Activated T-cell treated with anti-CD3 and anti-CD28 coated beads for 24 hours (primary cell): Measurements from ENCODE around the gene ARHGEF7.
"Not testable (repeated sequence)": the region's sequence is repeated elsewhere in the genome, so short reads cannot be mapped to it uniquely, and the experiment has no call there.

ENCODE experiments used
- DNase-seq: peaks from one replicate; pipeline ENCODE4 v3.0.0-alpha.2; 2020; ENCODE audit warnings: low read depth

Gene ARHGEF7, protein sequence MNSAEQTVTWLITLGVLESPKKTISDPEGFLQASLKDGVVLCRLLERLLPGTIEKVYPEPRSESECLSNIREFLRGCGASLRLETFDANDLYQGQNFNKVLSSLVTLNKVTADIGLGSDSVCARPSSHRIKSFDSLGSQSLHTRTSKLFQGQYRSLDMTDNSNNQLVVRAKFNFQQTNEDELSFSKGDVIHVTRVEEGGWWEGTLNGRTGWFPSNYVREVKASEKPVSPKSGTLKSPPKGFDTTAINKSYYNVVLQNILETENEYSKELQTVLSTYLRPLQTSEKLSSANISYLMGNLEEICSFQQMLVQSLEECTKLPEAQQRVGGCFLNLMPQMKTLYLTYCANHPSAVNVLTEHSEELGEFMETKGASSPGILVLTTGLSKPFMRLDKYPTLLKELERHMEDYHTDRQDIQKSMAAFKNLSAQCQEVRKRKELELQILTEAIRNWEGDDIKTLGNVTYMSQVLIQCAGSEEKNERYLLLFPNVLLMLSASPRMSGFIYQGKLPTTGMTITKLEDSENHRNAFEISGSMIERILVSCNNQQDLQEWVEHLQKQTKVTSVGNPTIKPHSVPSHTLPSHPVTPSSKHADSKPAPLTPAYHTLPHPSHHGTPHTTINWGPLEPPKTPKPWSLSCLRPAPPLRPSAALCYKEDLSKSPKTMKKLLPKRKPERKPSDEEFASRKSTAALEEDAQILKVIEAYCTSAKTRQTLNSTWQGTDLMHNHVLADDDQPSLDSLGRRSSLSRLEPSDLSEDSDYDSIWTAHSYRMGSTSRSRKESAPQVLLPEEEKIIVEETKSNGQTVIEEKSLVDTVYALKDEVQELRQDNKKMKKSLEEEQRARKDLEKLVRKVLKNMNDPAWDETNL

DNA sequence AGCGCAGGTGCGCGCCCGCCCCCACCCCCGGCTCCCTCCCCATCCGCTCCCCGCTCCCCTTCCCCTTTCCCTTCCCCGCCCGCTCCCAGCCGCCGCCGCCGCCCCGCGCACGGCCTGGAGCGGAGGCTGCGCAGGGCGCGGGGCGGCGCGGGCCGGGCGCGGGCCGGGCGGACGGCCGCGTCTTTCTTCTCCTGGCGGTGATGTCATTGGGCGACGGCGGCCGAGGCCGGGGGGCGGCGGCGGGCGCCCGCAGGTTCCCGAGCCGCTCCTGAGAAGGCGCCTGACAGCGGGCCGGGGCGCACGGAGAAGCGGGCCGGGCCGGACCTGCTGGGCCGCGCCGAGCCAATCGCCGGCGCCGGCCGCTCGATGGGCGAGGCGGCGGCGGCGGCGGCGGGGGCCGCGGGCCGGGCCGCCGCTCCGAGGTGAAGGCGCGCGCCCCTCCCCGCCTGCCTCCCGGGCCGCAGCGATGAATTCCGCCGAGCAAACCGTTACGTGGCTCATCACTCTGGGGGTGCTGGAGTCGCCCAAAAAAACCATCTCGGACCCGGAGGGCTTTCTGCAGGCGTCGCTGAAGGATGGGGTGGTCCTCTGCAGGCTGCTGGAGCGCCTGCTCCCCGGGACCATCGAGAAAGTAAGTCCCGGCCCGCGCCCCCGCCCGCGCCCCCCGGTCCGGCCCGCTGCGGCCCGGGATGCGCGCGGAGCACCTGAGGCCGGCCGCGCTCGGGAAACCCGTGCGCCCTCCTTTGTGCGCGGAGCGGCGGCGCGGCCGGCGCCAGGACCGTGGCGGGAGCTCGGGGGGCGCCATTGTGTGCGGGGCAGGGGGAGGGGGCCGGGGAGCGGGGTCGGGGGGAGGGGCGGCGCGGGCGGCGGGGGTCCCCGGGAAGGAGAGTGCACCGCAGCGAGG, at the start of gene ARHGEF7:
ARHGEF7 (plus strand) TSS at position 250 of the 904 bp plus-strand sequence; CDS start at position 467, 217 bp downstream.
- DNase-seq = no peak

DNA sequence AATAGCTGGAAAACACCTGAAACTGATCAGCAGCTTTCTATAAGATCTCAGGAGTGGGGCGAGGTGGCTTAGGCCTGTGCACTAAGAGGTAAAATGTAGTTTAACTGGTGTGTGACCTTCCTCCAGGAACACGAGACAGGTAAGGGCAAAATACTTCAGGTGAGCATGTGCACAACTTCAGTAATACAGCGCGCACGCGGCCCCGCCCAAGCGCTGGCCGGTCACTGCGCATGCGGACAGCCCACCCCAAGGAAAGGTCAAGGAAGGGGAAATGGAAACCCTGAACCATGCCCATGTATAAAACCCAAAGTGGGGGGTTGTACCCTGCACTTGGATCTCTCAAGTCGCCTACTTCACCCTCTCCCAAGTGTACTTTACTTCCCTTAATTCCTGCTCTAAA, 49.4 kb upstream of the ARHGEF7 start:
- no peak for DNase-seq

DNA sequence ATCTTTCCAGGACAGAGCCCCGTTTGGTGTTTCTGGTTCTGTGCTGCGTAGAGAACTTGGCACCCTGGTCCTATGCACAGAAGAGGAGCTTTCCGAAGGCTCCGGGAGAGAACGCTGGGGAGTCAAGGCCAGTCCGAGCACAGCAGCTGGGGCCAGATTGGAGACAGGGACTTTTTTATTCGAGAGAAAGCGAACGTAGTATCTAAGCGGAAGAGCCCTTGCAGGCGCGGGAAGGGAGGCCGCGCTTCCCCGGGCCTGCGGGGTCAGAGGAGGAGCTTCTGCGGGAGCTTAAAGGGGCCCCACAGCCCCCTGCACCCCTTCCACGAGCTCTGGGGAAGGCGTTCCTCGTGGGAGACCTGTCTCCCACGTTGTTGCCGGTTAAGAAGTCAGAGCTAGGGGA, 48.6 kb upstream of the ARHGEF7 start:
- DNase-seq = no peak

DNA sequence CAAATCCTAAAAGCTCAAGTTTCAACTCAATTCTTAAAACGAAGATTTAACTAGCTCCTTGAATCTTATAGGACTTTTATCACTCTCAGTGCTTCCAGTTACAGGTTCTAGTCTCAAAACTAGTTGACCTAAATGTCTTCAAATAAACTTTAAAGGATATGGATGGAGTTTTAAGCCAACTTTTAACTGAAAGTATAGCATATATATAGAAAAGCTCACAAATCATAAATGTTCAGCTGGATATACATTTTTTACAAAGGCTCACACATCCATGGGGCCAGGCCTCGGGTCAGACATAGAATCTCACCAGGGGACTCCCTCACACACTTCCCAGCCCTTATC, 47.1 kb upstream of the ARHGEF7 start:
- DNase-seq = no peak

DNA sequence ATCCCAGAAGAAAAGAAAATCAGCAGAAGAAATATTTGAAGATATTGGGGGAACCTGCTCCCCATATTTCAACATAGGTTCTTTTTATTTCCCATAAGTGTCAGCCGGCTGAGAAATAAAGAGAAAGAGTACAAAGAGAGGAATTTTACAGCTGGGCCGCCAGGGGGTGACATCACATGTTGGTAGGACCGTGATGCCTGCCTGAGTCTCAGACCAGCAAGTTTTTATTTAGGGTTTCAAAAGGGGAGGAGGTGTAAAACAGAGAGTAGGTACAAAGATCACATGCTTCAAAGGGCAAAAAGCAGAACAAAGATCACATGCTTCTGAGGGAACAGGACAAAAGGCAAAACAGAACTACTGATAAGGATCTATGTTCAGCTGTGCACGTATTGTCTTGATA, 44.0 kb upstream of the ARHGEF7 start:
- not testable (repeated sequence) for DNase-seq

DNA sequence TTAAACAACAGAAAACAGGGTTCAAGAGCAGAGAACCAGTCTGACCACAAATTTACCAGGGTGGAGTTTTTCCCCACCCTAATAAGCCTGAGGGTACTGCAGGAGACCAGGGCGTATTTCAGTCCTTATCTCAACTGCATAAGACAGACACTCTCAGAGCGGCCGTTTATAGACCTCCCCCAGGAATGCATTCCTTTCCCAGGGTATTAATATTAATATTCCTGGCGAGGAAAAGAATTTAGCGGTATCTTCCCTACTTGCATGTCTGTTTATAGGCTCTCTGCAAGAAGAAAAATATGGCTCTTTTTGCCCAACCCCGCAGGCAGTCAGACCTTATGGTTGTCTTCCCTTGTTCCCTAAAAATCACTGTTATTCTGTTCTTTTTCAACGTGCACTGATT, 43.6 kb upstream of the ARHGEF7 start:
- DNase-seq = not testable (repeated sequence)

DNA sequence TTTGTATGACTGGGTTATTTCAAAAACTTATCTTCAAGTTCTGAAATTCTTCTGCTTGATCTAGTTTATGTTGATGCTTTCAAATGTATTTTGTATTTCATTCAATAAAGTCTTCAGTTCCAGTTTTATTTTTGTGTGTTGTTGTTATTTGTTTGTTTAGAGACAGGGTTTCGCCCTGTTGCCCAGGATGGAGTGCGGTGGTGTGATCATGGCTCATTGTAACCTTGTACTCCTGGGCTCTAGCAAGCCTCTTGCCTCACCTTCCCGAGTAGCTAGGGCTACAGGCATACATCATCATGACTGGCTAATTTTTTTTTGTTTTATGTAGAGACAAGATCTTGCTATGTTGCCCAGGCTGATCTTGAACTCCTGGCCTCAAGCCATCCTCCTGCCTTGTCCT, 40.3 kb upstream of the ARHGEF7 start:
- DNase-seq = no peak

DNA sequence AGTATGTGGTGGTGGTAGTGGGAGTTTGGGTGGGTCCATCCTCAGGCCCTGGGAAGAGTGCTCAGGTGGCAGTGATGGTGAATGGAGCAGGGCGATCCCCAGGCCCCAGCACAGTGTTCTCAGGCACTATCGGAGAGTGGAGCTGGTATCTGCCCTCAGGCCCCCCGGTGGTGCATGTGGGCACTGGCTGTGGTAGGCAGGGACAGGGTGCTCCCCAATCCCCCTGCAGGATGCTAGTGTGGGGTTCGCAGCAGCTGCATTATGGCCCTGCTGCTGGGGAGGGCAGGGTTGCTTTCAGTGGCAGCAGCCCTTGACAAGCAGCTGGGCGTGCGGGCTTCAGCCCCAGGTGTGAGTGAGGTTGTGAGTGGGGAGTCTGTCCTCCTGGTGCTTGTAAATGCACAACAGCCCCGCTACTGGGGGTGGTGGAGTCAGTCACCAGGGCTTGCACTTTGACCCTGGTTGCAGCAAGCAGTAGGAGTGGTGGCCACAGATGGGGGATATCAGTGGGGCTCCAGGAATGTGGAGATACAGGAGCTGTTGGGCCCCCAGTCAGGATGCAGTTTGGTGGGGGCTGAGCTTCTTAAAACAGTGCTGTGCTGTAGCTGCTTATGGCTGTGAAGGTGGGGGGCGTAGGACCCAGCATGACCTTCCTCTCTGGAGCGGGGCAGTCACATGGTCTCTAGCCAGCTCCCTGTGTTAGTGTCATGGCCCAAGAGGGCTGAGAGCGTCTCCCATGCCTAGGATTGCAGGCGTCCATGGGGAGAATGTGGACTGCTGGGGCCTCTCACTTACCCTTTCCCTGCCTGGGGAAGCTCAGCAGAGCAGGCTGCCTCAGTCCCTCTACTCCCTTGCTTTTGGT, 38.7 kb upstream of the ARHGEF7 start:
- no peak for DNase-seq

DNA sequence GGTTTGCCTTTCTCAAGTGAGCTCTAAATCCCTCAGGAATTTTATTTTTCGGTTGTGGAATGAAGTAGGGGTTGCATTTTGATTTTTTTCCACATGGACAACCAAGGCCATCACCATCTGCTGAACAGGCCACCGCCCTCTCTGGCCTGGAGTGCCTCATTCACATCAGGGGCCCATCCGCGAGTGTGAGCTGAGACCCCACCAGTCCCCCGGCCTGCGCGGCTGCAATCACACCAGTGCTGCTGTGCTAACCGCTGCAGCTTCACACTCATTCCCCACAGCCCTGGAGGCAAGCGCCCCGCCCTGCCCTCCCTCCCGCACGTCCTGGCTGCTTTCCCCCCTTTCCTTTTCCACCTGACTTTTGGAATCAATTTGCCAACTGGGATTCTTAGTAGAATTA, 35.7 kb upstream of the ARHGEF7 start:
- DNase-seq = no peak

DNA sequence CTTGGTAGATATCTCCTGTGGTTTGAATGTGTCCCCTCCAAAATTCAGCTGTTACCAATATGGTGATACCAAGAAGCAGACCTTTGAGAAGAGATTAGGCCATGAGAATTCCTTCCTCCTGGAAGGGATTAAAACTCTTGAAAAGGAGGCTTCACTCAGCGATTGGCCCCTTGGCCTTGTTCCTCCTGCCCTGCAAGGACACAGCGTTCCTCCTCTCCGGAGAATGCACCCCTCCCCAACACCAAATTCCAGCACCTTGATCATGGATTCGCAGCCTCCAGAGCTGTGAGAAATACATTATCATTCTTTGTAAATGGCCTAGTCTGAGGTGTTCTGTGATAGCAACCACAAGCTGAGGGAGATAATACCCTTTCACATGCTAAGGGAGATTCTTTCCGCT, 34.5 kb upstream of the ARHGEF7 start:
- no peak for DNase-seq

DNA sequence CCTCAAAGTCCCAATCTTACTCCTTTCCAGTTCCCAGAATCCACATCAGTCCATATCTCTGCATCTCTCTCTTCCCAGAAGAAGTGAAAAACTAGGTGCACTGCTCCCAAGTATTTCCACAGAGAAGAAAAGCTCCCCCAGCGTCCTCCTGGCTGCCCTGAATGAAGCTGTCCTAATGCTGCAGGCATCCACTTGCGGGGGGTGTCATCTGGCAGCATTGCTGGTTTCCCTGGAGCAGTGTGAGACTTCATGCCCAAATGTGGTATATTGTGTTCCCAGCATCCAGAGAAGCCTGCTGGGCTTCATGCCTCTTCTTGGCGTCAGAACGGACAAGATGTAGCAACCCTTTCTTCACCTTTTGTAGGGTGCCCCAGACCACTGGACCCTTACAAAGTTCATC, 32.9 kb upstream of the ARHGEF7 start:
- no peak for DNase-seq

DNA sequence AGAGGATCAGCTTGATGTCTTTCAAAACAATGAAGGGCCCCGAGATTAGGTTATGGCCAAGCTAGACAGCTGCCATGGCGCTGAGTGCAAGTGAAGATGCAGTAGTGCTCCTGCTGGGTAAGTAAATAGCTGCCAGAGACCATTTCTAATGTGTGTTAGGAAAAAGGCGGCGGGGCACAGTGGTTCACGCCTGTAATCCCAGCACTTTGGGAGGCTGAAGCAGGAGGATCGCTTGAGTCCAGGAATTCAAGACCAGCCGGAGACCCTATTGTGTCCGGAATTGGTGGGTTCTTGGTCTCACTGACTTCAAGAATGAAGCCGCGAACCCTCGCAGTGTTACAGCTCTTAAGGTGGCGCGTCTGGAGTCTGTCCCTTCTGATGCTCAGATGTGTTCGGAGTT, 32.3 kb upstream of the ARHGEF7 start:
- not testable (repeated sequence) for DNase-seq

DNA sequence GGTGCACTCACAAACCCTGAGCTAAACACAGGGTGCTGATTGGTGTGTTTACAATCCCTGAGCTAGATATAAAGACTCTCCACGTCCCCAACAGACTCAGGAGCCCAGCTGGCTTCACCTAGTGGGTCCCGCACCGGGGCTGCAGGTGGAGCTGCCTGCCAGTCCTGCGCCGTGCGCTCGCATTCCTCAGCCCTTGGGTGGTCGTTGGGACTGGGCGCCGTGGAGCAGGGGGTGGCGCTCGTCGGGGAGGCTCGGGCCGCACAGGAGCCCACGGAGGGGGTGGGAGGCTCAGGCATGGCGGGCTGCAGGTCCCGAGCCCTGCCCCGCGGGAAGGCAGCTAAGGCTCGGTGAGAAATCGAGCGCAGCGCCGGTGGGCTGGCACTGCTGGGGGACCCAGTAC, 31.4 kb upstream of the ARHGEF7 start:
- not testable (repeated sequence) for DNase-seq

DNA sequence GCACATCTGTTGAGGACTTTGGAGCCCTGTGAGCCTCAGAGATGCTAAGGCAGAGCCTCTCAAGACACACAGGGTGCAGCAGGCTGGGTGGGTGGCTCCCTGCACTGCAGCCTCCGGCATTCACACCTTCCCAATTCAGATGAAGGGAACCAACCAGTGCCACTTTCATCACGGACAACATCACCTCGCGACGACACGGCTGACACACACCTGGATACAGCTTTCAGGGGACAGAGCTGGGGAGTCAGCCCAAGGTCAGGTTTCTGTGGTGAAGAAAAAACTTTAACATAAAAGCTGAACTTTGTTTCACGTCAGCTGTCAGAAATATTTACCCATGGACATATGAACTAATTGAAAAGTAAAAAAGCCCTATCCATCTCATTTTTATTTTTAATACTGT, 24.9 kb upstream of the ARHGEF7 start:
- DNase-seq = no peak

DNA sequence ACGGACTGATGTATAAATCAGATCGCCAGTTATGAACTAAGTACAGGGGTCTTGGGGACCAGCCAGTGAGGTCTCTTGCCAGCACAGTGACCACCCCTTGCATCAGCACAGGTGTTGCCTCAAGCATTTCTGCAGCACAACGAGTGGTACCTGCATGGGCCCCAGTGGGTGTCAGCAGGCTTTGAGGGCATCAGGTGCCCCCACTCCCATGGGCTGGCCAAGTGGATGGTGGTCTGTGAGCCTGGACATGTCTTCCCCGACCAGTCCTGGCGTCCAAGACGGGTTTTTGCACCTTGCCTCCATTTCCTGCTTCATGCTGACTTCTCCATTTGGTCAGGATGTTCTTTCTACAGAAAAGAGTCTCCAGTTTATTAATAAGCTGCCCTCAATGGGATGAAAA, 22.4 kb upstream of the ARHGEF7 start:
- no peak for DNase-seq

DNA sequence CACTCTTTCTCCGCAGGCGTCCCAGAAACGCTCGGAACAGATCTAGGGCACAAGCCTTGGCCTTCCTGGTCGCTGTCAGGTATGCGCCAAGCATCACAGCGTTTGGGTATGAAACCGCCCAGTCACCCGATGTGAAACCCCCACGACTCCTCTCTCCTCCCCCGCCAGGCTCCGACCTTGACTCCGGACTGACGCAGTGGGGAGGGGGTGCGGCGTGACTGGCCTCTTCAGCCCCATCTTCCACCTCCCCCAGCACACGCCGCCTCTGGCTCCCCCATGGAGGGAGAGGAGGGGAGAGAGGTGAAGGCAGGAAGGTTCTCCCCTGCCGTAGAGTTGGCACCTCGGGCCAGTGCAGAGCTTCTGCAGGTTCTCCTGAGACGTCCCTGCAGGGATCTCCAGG, 22.0 kb upstream of the ARHGEF7 start:
- DNase-seq = no peak

DNA sequence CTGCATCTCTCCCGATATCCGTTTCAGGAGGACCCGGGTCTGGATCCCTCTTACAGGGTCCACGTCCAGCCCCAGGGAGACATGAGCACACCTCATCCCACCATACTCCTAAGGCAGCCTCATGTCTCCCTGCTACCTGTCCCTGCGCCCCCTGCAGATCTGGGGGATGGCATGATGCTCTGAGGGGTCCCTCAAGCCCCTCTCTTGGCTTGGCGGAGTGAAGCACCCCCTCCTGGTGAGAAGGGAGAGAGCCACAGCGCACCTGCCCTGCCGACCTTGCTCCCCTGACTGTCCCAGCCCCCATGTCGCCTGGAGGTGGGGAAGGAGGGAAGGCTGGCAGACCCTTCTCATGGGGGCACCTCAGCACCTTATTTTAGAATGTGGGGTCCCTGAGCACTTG, 21.5 kb upstream of the ARHGEF7 start:
- DNase-seq = no peak

DNA sequence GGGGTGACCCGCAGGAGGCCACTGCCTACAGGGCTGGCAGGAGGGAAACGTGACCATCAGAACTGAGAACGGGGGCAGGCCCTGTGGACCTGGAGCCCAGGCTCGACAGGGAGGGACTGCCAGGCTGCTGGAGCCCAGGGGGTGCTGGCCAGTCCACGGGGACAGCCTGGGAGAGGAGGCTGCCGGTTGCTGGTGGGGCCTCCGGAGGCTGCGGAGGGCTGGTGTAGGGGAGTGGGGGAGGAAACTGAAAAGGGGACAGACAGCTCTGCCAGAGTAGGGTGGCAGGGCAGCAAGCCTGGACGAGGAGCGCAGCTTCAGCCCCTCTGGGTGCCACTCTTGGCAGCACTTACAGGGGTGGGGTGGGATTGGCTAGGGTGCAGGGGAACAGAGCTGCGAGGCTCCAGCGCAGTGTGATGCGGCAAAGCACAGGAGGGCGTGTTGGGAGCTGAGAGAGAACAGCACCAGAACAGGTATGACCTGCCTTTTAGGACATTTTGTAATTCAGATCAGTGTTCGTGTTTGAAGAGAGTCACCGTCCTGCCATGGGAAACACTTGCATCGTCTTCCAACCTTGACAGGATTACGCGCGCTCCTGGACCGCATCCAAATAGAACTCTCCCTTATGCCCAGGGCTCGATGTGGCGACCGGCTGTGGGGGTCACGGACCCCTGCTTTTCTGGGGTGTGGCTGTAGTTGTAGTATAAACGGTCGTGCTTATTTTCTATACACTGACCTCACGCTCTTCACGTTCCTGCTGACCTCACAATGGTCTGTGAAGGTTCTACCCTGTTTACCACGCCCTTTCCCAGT, 19.9 kb upstream of the ARHGEF7 start:
- DNase-seq = no peak

DNA sequence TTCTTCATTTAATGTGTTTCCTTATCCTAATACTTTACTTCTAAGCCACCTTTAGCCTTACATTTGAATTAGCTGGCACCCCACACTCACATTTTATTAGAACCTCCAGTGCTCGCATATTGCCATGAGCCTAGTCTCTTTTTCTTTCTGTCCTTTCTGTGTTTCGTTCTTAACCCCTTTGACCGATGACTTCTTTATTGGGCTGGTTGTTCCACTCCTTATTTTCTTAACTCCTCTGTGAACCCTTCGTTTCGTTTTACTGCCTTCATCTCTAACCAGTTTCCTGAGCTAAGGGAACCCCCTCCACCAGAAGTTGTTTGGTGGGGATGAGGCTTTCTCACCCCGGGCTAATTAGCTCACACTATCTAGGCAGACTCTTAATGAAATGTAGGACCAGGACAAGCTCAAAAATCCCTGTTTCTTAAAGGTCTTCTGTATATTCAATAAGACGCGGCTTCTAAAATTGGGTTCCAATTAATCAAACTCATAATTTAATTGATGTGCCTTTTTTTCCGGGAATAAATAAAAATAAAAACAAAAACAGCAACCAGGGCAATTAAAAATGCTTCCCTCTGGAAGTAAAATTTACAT, 19.1 kb upstream of the ARHGEF7 start:
- DNase-seq = no peak

DNA sequence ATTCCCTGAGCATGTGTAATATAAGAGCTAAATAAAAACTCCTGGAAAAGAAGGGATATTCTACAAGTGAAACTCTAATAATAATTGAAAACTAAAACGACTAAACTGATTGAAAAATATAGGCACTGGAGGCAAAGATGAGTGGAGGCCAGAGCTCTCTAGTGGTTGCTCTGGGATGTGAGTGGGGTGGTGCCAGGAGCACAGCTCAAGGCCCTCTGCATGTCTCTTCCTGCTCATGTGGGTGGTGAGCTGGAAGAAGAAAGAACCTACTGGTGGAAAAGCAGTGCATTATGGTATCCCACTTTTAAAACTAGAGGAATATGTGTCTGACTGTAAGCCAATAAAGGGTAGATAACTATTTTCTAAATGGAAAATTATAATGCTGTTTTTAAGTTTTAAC, 15.8 kb upstream of the ARHGEF7 start:
- no peak for DNase-seq
